Stimulated activated naive CD8-positive, alpha-beta T cell treated with anti-CD3 and anti-CD28 coated beads, Interleukin-15, Interleukin-2, amounts not matched to agents 100 ng/mL and 50 ng/mL, for 24 hours (primary cell): ENCODE measurements around the gene ATXN1.
"Not testable (repeated sequence)": the region's sequence is repeated elsewhere in the genome, so short reads cannot be mapped to it uniquely, and the experiment has no call there.

ENCODE experiments used
- H3K27ac Mint-ChIP-seq: one replicate; pipeline ENCODE4 v1.8.0; 2021; ENCODE audit warnings: mild to moderate bottlenecking, mixed read lengths
- H3K27me3 Mint-ChIP-seq: one replicate; pipeline ENCODE4 v1.8.0; 2021; ENCODE audit warnings: mixed read lengths
- H3K36me3 Mint-ChIP-seq: one replicate; pipeline ENCODE4 v1.8.0; 2021; ENCODE audit warnings: low read depth, mixed read lengths
- H3K4me1 Mint-ChIP-seq: one replicate; pipeline ENCODE4 v1.8.0; 2021; ENCODE audit warnings: low read depth, mixed read lengths
- H3K4me3 Mint-ChIP-seq: one replicate; pipeline ENCODE4 v1.8.0; 2021; ENCODE audit warnings: mild to moderate bottlenecking, mixed read lengths
- H3K9me3 Mint-ChIP-seq: one replicate; pipeline ENCODE4 v1.8.0; 2021; ENCODE audit warnings: mixed read lengths

ATXN1 gene

GRCh38 chr6:16648003-16648402 is 113.3 kb downstream of the ATXN1 start:
- Mint-ChIP-seq H3K27ac (no peak overlapping the region), H3K4me3 (no peak overlapping the region), H3K4me1 (peaks cover 21% of the 10 kb centered on the region), H3K27me3 (no peaks in the 10 kb centered on the region), H3K9me3 (no peaks in the 10 kb centered on the region), H3K36me3 (peaks cover 45% of the 10 kb centered on the region)

GRCh38 chr6:16647422-16647821 is 113.8 kb downstream of the ATXN1 start:
- Mint-ChIP-seq H3K4me1 (peaks cover 15% of the 10 kb centered on the region), H3K27me3 (no peaks in the 10 kb centered on the region), H3K4me3 (no peak overlapping the region), H3K27ac (no peak overlapping the region), H3K9me3 (no peaks in the 10 kb centered on the region), H3K36me3 (peaks cover 41% of the 10 kb centered on the region)

GRCh38 chr6:16644540-16645250 is 116.6 kb downstream of the ATXN1 start:
- Mint-ChIP-seq H3K27me3 (no peaks in the 10 kb centered on the region), H3K27ac (no peak overlapping the region)

GRCh38 chr6:16639684-16640480 is 121.4 kb downstream of the ATXN1 start:
- Mint-ChIP-seq H3K4me3 (no peak overlapping the region), H3K9me3 (peaks cover 3% of the 10 kb centered on the region), H3K27ac (no peak overlapping the region), H3K36me3 (peaks cover 45% of the 10 kb centered on the region), H3K4me1 (peaks cover 42% of the 10 kb centered on the region), H3K27me3 (no peaks in the 10 kb centered on the region)

More at GRCh38 chr6:16644540-16645250, 116.6 kb downstream of the ATXN1 start:
- H3K36me3 Mint-ChIP-seq: peaks cover 35% of the 10 kb centered on the region
- peaks cover 3% of the 10 kb centered on the region for H3K9me3 Mint-ChIP-seq
- peaks cover 18% of the 10 kb centered on the region for H3K4me1 Mint-ChIP-seq
- no peak overlapping the region for H3K4me3 Mint-ChIP-seq

GRCh38 chr6:16637635-16638034 is 123.6 kb downstream of the ATXN1 start:
- no peak overlapping the region for H3K27ac Mint-ChIP-seq
- no peaks in the 10 kb centered on the region for H3K27me3 Mint-ChIP-seq
- peaks cover 54% of the 10 kb centered on the region for H3K4me1 Mint-ChIP-seq
- no peak overlapping the region for H3K4me3 Mint-ChIP-seq
- peaks cover 31% of the 10 kb centered on the region for H3K36me3 Mint-ChIP-seq
- H3K9me3 Mint-ChIP-seq: peaks cover 3% of the 10 kb centered on the region

- H3K4me3 Mint-ChIP-seq: no peak overlapping the region
- H3K4me1 Mint-ChIP-seq: peaks cover 51% of the 10 kb centered on the region
- no peaks in the 10 kb centered on the region for H3K27me3 Mint-ChIP-seq
- peaks cover 21% of the 10 kb centered on the region for H3K36me3 Mint-ChIP-seq
- no peaks in the 10 kb centered on the region for H3K9me3 Mint-ChIP-seq
- H3K27ac Mint-ChIP-seq: no peak overlapping the region
Measured at GRCh38 chr6:16635810-16636602, 125.3 kb downstream of the ATXN1 start.

GRCh38 chr6:16635291-16635809 is 125.9 kb downstream of the ATXN1 start:
- no peaks in the 10 kb centered on the region for H3K27me3 Mint-ChIP-seq
- no peak overlapping the region for H3K4me3 Mint-ChIP-seq
- peaks cover 47% of the 10 kb centered on the region for H3K4me1 Mint-ChIP-seq
- H3K36me3 Mint-ChIP-seq: peaks cover 19% of the 10 kb centered on the region
- H3K27ac Mint-ChIP-seq: no peak overlapping the region
- H3K9me3 Mint-ChIP-seq: no peaks in the 10 kb centered on the region

- H3K27ac Mint-ChIP-seq: no peak overlapping the region
- H3K9me3 Mint-ChIP-seq: no peaks in the 10 kb centered on the region
Measured at GRCh38 chr6:16634855-16635254, 126.4 kb downstream of the ATXN1 start.

GRCh38 chr6:16633961-16634360 is 127.3 kb downstream of the ATXN1 start:
- H3K4me3 Mint-ChIP-seq: no peak overlapping the region
- H3K27me3 Mint-ChIP-seq: no peaks in the 10 kb centered on the region
- peaks cover 17% of the 10 kb centered on the region for H3K36me3 Mint-ChIP-seq
- H3K9me3 Mint-ChIP-seq: no peaks in the 10 kb centered on the region
- peaks cover 38% of the 10 kb centered on the region for H3K4me1 Mint-ChIP-seq
- no peak overlapping the region for H3K27ac Mint-ChIP-seq

More at GRCh38 chr6:16634855-16635254, 126.4 kb downstream of the ATXN1 start:
- no peak overlapping the region for H3K4me3 Mint-ChIP-seq
- peaks cover 19% of the 10 kb centered on the region for H3K36me3 Mint-ChIP-seq
- no peaks in the 10 kb centered on the region for H3K27me3 Mint-ChIP-seq
- peaks cover 42% of the 10 kb centered on the region for H3K4me1 Mint-ChIP-seq

- Mint-ChIP-seq H3K27ac (no peak overlapping the region), H3K4me1 (peaks cover 38% of the 10 kb centered on the region), H3K36me3 (peaks cover 19% of the 10 kb centered on the region), H3K9me3 (no peaks in the 10 kb centered on the region), H3K27me3 (no peaks in the 10 kb centered on the region), H3K4me3 (no peak overlapping the region)
Measured at GRCh38 chr6:16633465-16633864, 127.8 kb downstream of the ATXN1 start.

- Mint-ChIP-seq H3K4me1 (peaks cover 34% of the 10 kb centered on the region), H3K27me3 (no peaks in the 10 kb centered on the region), H3K9me3 (no peaks in the 10 kb centered on the region), H3K4me3 (no peak overlapping the region), H3K36me3 (peaks cover 16% of the 10 kb centered on the region), H3K27ac (no peak overlapping the region)
Measured at GRCh38 chr6:16632101-16632500, 129.2 kb downstream of the ATXN1 start.

GRCh38 chr6:16630026-16630643 is 131.1 kb downstream of the ATXN1 start:
- H3K4me1 Mint-ChIP-seq: peaks cover 24% of the 10 kb centered on the region
- no peak overlapping the region for H3K27ac Mint-ChIP-seq
- peaks cover 16% of the 10 kb centered on the region for H3K36me3 Mint-ChIP-seq
- no peak overlapping the region for H3K4me3 Mint-ChIP-seq
- no peaks in the 10 kb centered on the region for H3K9me3 Mint-ChIP-seq
- H3K27me3 Mint-ChIP-seq: no peaks in the 10 kb centered on the region

GRCh38 chr6:16628580-16628979 is 132.7 kb downstream of the ATXN1 start:
- H3K27me3 Mint-ChIP-seq, H3K4me3 Mint-ChIP-seq, H3K9me3 Mint-ChIP-seq: not testable (repeated sequence)
- Mint-ChIP-seq H3K36me3 (peaks cover 19% of the 10 kb centered on the region), H3K4me1 (peaks cover 20% of the 10 kb centered on the region), H3K27ac (peak overlapping the region; percentile 11)

GRCh38 chr6:16626650-16627049 is 134.6 kb downstream of the ATXN1 start:
- Mint-ChIP-seq H3K27ac (no peak overlapping the region), H3K36me3 (peaks cover 15% of the 10 kb centered on the region), H3K4me1 (peaks cover 25% of the 10 kb centered on the region), H3K27me3 (no peaks in the 10 kb centered on the region), H3K9me3 (no peaks in the 10 kb centered on the region), H3K4me3 (no peak overlapping the region)
